ENCODE data around the gene RPS6KL1. TPM values are rescaled to one million over a fixed set of nuclear protein-coding genes. Genes with fewer than 3 reads are reported as not detected.

Gene RPS6KL1
- total and polyA plus RNA-seq, 2 experiments from 2014 or later: 5.6 to 6.5 TPM

DNA sequence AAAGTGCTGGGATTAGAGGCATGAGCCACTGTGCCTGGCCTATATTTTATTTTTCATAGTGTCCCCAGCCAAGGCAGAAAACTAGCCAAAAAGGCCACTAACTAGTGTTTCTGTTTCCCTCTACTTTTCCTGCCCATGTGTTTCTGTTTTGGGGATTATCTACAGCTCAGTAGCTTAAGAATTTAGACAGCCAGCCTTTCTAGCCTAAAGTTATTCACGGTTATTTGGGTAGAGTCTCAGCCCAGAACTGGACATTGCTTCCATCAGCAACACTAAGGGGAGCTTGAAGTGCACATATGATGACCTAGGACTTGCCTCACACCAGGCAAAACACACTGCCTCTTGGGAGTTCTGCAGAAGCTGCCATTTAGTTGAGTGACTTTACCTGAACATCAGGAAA lies 65.0 kb downstream of the RPS6KL1 start (continued):
- TF ChIP-seq, protein P1, sequence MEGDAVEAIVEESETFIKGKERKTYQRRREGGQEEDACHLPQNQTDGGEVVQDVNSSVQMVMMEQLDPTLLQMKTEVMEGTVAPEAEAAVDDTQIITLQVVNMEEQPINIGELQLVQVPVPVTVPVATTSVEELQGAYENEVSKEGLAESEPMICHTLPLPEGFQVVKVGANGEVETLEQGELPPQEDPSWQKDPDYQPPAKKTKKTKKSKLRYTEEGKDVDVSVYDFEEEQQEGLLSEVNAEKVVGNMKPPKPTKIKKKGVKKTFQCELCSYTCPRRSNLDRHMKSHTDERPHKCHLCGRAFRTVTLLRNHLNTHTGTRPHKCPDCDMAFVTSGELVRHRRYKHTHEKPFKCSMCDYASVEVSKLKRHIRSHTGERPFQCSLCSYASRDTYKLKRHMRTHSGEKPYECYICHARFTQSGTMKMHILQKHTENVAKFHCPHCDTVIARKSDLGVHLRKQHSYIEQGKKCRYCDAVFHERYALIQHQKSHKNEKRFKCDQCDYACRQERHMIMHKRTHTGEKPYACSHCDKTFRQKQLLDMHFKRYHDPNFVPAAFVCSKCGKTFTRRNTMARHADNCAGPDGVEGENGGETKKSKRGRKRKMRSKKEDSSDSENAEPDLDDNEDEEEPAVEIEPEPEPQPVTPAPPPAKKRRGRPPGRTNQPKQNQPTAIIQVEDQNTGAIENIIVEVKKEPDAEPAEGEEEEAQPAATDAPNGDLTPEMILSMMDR (conservative IDR thresholded peaks at IDR 0.05; ENCODE audit: low read depth in 2 of 2): no peak
- TF ChIP-seq, protein P2, sequence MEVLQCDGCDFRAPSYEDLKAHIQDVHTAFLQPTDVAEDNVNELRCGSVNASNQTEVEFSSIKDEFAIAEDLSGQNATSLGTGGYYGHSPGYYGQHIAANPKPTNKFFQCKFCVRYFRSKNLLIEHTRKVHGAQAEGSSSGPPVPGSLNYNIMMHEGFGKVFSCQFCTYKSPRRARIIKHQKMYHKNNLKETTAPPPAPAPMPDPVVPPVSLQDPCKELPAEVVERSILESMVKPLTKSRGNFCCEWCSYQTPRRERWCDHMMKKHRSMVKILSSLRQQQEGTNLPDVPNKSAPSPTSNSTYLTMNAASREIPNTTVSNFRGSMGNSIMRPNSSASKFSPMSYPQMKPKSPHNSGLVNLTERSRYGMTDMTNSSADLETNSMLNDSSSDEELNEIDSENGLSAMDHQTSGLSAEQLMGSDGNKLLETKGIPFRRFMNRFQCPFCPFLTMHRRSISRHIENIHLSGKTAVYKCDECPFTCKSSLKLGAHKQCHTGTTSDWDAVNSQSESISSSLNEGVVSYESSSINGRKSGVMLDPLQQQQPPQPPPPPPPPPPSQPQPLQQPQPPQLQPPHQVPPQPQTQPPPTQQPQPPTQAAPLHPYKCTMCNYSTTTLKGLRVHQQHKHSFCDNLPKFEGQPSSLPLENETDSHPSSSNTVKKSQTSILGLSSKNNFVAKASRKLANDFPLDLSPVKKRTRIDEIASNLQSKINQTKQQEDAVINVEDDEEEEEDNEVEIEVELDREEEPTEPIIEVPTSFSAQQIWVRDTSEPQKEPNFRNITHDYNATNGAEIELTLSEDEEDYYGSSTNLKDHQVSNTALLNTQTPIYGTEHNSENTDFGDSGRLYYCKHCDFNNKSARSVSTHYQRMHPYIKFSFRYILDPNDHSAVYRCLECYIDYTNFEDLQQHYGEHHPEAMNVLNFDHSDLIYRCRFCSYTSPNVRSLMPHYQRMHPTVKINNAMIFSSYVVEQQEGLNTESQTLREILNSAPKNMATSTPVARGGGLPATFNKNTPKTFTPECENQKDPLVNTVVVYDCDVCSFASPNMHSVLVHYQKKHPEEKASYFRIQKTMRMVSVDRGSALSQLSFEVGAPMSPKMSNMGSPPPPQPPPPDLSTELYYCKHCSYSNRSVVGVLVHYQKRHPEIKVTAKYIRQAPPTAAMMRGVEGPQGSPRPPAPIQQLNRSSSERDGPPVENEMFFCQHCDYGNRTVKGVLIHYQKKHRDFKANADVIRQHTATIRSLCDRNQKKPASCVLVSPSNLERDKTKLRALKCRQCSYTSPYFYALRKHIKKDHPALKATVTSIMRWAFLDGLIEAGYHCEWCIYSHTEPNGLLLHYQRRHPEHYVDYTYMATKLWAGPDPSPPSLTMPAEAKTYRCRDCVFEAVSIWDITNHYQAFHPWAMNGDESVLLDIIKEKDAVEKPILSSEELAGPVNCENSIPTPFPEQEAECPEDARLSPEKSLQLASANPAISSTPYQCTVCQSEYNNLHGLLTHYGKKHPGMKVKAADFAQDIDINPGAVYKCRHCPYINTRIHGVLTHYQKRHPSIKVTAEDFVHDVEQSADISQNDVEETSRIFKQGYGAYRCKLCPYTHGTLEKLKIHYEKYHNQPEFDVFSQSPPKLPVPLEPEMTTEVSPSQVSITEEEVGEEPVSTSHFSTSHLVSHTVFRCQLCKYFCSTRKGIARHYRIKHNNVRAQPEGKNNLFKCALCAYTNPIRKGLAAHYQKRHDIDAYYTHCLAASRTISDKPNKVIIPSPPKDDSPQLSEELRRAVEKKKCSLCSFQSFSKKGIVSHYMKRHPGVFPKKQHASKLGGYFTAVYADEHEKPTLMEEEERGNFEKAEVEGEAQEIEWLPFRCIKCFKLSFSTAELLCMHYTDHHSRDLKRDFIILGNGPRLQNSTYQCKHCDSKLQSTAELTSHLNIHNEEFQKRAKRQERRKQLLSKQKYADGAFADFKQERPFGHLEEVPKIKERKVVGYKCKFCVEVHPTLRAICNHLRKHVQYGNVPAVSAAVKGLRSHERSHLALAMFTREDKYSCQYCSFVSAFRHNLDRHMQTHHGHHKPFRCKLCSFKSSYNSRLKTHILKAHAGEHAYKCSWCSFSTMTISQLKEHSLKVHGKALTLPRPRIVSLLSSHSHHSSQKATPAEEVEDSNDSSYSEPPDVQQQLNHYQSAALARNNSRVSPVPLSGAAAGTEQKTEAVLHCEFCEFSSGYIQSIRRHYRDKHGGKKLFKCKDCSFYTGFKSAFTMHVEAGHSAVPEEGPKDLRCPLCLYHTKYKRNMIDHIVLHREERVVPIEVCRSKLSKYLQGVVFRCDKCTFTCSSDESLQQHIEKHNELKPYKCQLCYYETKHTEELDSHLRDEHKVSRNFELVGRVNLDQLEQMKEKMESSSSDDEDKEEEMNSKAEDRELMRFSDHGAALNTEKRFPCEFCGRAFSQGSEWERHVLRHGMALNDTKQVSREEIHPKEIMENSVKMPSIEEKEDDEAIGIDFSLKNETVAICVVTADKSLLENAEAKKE (CRISPR knock-in tag; IDR thresholded peaks at IDR 0.05): no peak
- TF ChIP-seq POLR2AphosphoS5 (IDR thresholded peaks at IDR 0.05; ENCODE audit: low read depth) (no peak), EZH2 (IDR thresholded peaks at IDR 0.05; ENCODE audit: low read depth, unreplicated experiment) (no peak), CREB1 (CRISPR knock-in tag; IDR thresholded peaks at IDR 0.05; ENCODE audit: low read depth) (no peak), JUNB (IDR thresholded peaks at IDR 0.05; ENCODE audit: unreplicated experiment) (no peak), ZNF114 (CRISPR knock-in tag; IDR thresholded peaks at IDR 0.05) (no peak)

DNA sequence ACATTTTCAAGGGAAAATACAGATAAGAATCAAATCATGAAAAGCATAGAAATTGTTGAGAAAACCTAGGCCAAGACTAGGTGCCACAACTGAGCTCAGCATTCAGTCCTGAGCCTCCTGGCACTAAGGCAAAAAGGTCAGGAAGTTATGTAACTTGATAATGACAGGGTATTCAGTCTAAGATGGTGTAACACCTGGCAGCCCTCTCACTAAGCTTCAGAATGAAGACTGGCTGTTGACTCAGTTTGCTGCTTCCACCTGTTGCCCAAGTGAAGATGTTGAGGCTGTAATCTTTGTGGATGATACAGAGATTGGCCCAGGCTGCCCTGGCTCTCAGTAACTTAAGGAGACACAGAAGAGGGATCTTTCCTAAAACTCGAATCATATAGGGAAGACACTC lies 66.7 kb downstream of the RPS6KL1 start:
- no peaks in the 10 kb centered on the region for H3K36me3 ChIP-seq (ENCODE audit: insufficient read depth)
- no peaks in the 10 kb centered on the region for H4K20me1 ChIP-seq (replicated peaks; ENCODE audit: insufficient read depth)
- H3K4me2 ChIP-seq: no peak overlapping the region
- H3K4me3 ChIP-seq: no peak overlapping the region
- no peaks in the 10 kb centered on the region for H3K4me1 Mint-ChIP-seq
- no peaks in the 10 kb centered on the region for H3K27me3 Mint-ChIP-seq (ENCODE audit: insufficient read depth, low read depth, poor library complexity)
- no peak for DNase-seq (ENCODE audit: low spot score)
- no peak for ATAC-seq
- H3K9me2 ChIP-seq (ENCODE audit: insufficient read depth): no peaks in the 10 kb centered on the region
- H3K9me3 Mint-ChIP-seq: no peaks in the 10 kb centered on the region
- no peaks in the 10 kb centered on the region for H3K79me2 ChIP-seq (replicated peaks; ENCODE audit: insufficient read depth)
- no peaks in the 10 kb centered on the region for H3K4me1 ChIP-seq (ENCODE audit: insufficient read depth)
- H3K27me3 ChIP-seq (ENCODE audit: insufficient read depth): no peaks in the 10 kb centered on the region
- no peak overlapping the region for H3K27ac Mint-ChIP-seq
- no peak overlapping the region for H3K4me3 Mint-ChIP-seq
- H3K27ac ChIP-seq (ENCODE audit: low read depth): no peak overlapping the region
- no peaks in the 10 kb centered on the region for H3K36me3 Mint-ChIP-seq (ENCODE audit: low read depth)
- H3F3A ChIP-seq (replicated peaks; ENCODE audit: low read depth): no peaks in the 10 kb centered on the region
- no peak overlapping the region for H2AFZ ChIP-seq
- TF ChIP-seq EZH2 (IDR thresholded peaks at IDR 0.05; ENCODE audit: low read depth, unreplicated experiment): no peak
- TF ChIP-seq, protein P1 (conservative IDR thresholded peaks at IDR 0.05; ENCODE audit: low read depth in 2 of 2): no peak
- TF ChIP-seq ZNF331 (CRISPR knock-in tag; IDR thresholded peaks at IDR 0.05; ENCODE audit: low read depth): no peak
- TF ChIP-seq EZH2phosphoT487 (IDR thresholded peaks at IDR 0.05; ENCODE audit: unreplicated experiment): no peak
